GM19035 (cell line): ENCODE data around the gene RTKN.

Experiments used
- ATAC-seq: cut with Tn5 transposase; IDR thresholded peaks from one replicate; pipeline ENCODE4 v1.9.1; 2021; ENCODE audit not compliant: unreplicated experiment

RTKN gene

DNA sequence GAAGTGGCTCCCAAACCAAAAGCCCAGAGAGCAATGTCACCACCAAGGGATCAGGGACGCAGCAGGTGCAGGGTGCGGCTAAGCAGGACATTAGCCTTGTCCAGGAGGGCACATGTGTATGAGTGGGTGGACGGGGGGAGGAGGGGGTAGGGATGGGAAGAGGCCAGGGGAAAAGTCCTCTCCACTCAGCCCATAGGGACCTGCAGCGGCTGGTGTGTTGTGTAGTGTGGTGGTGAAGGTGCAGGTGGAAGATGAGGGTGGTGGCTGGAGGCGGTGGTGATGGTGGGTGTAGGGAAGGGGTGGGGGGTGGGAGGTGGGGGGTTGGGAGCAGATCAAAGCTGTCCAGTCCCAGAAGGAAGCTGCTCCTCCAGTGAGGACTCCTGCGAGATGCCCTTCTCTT, 24.0 kb downstream of the RTKN start:
- no peak for ATAC-seq

GRCh38 chr2:74417197-74417596, 24.5 kb downstream of the RTKN start:
- no peak for ATAC-seq

DNA sequence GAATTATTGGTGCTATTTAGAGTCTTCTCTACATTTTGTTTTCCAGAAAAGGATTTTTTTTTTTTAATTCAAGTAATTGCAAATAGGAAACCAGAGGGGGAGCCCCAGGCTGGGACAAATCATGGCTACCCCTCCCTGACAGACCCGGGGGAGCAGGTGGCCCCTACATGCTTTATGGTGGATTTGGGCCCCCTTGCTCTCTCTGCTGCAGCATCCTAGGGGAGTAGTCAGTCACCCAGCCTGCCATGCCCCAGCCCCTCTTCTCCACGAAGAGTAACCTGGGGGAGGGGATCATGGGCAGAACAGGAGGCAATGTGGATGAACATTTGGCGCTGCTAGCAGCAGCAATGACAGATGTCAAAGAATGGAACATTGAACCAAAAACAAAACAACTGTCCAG, 25.0 kb downstream of the RTKN start:
- no peak for ATAC-seq

DNA sequence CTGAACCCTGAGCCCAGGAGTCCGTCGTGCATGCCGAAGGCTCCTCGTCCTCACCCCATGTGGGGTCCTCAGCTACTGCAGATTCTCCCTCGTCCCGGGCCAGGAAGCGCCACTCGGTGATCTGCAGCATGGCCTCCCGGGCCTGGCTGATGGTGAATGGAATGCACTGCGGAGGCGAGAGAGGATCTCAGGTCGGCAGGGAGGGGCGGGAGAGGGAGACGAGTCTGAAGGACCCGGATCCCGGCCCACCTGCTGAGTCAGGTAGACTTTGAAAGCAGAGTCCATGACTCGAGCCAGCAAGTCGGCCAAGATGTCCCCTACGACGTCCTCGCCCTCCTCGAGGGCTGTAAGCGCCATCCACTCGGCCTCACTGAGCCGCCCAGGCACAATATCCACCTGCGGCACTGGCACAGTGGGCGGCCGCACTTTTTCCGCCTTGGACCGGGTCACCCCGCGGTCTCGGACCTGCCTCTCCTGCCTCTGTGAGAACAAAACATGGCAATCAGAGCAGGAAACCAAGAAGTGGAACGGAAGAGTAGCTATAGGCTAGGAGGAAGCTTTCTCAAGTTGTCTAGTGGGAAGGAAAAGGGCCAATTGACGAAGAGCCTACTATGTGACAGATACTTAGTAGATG, 25.9 kb downstream of the RTKN start:
- ATAC-seq = peak; percentile 13

- ATAC-seq = peak; percentile 56
These were observed 26.6 kb downstream of the RTKN start for GRCh38 chr2:74414881-74415761.

DNA sequence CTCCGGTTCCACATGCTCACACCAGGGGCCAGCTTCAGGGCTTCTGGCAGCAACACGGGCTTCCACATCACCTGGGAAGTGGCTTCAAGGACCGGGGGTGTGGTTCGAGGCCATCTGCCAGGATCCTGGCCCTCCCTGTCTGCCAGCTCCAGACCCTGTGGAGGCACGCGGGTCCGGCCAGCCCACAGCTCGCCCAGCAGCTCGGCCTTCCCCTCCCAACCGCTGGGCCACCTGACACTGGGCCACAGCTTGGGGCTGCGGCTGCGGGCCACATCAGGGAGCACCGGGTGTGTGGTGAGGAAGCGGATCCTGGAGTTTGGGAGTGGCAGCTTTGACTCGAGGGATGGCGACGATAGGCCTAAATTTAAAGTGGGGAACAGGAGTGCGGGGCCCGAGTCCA, 27.3 kb downstream of the RTKN start:
- no peak for ATAC-seq

DNA sequence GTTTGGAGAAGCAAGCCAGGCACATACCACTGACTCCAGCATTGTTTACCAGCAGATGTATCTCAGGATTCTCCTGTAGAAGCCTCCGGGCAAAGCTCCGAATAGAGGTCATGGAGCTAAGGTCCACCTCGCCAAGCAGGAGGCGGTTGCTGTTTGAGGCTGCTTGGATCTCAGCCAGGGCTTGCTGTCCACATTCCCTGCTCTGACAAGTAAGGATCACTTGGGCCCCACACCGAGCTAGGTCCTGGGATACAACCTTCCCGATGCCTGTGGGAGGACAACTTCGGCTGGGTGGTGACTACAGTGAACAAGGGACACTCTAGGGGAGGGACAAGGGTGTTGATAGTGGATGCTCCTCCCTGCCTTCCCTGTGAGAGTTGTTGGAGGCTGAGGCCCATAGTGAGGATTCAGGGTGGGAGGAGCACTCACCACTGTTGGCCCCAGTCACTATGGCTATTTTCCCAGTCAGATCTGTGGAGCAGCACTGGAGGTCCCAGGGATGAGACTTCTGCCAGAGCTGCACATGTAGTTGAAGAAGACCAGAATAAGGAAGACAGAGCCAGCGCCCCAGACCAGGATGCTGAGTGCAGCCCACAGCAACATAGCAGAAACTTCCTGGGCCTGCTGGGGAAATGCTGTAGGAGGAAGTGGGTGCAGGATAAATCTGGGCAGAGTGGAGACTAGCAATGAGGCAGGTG, 28.6 kb downstream of the RTKN start:
- no peak for ATAC-seq

GRCh38 chr2:74407682-74408081, 34.1 kb downstream of the RTKN start:
- no peak for ATAC-seq

DNA sequence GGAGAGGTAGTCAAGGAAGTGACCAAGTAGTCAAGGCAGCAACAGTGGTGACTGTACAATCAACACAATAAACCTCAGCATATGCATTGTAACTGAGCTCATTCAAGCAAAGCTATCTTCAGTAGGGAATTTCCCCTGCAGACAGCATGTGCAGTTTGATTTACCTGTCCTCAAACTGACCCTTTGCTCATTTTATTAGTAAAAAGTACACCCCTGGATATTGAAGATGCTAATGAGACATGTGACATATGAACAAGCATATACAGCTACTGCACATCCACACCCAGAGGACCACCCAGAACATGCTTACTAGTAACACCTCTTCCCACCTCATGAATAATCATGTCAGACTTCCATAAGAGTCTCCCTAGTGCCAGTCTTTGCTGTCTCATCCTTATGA, 35.7 kb downstream of the RTKN start:
- no peak for ATAC-seq

GRCh38 chr2:74401891-74402290, 39.8 kb downstream of the RTKN start:
- ATAC-seq = no peak

- no peak for ATAC-seq
These were observed 42.0 kb downstream of the RTKN start for GRCh38 chr2:74399785-74400184.

- no peak for ATAC-seq
These were observed 45.6 kb downstream of the RTKN start for GRCh38 chr2:74396149-74396548.

DNA sequence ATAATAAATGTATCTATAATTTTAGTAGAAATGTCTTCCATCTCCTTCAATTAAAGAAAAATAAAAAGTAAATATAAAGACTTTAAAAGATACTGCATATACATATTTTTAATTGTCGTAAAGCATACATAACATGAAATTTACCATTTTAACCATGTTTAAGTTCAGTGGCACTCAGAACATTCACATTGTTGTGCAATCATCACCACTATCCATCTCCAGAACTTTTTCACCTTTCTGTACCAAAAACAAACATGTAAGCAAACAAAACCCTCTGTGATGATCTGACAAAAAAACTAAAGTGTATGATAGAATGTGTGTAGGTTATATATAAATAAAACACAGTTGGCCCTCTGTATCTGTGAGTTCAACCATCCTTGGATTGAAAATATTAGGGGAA, 48.2 kb downstream of the RTKN start:
- no peak for ATAC-seq

DNA sequence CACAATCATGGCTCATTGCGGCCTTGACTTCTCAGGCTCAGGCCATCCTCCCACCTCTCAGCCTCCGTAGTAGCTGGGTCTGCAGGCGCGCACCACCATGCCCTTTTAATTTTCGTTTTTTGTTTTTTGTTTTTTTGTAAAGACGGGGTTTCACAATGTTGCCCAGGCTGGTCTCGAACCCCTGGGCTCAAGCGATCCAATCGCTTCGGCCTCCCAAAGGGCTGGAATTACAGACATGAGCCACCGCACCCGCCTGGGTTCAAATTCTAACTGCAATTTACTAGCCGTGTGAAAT, 49.3 kb downstream of the RTKN start:
- no peak for ATAC-seq

DNA sequence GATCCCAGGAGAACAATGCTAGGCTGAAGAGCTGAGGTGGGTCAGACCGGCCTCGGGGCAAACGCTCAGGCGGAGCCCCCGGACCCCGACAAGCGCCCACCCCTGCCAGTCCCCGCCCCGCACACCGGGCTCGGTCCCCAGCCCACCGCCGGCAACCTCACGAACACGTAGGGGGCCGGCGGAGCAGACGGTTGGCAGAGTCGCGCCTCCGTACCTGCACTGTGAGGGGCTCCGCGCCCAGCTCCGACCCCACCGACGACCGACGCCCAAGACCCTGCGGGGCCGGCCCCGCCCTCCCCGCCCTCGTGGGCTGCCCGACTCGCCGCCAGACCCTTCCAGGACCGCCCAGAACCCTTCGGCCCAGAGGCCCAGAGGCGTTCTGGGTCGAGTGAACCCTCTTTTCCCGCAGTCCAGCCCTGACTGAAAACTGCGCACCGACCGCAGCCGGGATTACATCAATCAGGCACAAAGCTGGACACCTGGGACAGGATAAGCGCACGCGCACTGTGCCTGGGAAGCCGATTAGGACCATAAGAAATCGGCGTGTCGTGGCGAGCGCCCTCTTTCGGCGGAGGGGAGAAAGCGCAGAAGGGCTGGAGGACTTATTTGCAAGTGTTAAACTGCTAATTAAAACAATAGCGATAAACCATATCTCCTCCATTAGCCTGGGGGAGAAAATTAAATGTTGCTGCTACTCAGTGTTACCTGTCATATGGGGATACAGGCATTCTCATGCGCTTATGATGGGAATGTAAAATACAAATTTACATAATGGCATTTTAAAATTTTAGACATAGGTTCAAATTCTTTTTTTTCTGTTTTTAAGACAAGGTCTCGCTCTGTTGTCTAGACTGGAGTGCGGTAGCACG, 49.9 kb downstream of the RTKN start:
- peak; percentile 73 for ATAC-seq

DNA sequence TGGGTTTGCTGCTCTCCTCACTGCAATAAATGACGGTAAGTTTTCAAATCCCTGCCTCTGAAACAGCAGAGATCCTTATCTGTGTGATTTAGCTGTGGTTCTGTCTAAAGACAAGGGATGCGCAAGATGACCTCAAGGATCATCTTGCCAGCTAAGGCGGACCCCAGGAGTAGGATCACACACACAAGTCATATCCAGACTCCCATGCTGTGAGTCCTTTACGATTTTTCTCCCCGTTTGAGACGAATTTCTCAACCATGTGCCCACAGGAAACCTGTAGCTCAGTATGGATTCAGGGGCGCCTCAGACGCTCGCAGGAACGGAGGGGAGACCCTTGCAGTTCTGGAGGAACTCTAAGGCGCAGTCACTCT, 50.5 kb downstream of the RTKN start:
- no peak for ATAC-seq

GRCh38 chr2:74390606-74391005, 51.1 kb downstream of the RTKN start:
- no peak for ATAC-seq

- no peak for ATAC-seq
These were observed 54.4 kb downstream of the RTKN start for GRCh38 chr2:74387346-74387745.

- ATAC-seq = no peak
These were observed 56.3 kb downstream of the RTKN start for GRCh38 chr2:74385396-74385795.

DNA sequence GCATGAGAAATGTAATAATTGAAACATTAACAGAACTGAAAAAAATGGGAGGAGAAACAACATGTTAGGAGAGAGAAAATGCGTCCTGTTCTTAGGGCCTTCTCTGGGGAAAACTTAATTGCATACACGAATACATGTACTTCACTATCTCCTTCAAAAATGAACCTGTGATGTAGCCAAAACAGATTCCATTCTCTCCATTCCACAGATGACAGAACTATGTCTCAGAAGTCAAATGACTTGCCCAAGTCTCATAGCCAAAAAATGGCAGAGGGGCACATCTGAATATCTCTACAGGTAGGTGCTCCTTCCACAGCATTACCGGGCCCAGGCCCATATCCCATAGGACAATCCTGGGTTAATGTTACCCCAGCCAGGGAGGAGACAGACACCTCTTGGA, 57.7 kb downstream of the RTKN start:
- no peak for ATAC-seq

- no peak for ATAC-seq
These were observed 58.5 kb downstream of the RTKN start for GRCh38 chr2:74383254-74383653.
